Keratinocyte (primary cell): ENCODE results near the gene KLF2.

Experiments
- EZH2 ChIP-seq: IDR thresholded peaks from one replicate; pipeline ENCODE4 v1.6.1; 2012; ENCODE audit warnings: inconsistent platforms, mild to moderate bottlenecking, low read length, moderate library complexity
- TF ChIP-seq, protein P1 (sequence below), 3 experiments: IDR thresholded peaks in 1 of 3; conservative IDR thresholded peaks in 1 of 3; optimal IDR thresholded peaks in 1 of 3; 2 replicates in 2 of 3; 3 replicates in 1 of 3; pipeline versions ENCODE3 to v1.5.1; 2011; ENCODE audit warnings: low read length in 3 of 3, mild to moderate bottlenecking in 3 of 3, moderate library complexity in 2 of 3, control low read depth in 1 of 3, inconsistent platforms in 1 of 3; ENCODE audit not compliant: insufficient read depth in 2 of 3; ENCODE audit errors: extremely low read depth in 1 of 3

GRCh38 chr19:16325641-16326400 is 1.2 kb downstream of the KLF2 start:
- TF ChIP-seq, protein P1, sequence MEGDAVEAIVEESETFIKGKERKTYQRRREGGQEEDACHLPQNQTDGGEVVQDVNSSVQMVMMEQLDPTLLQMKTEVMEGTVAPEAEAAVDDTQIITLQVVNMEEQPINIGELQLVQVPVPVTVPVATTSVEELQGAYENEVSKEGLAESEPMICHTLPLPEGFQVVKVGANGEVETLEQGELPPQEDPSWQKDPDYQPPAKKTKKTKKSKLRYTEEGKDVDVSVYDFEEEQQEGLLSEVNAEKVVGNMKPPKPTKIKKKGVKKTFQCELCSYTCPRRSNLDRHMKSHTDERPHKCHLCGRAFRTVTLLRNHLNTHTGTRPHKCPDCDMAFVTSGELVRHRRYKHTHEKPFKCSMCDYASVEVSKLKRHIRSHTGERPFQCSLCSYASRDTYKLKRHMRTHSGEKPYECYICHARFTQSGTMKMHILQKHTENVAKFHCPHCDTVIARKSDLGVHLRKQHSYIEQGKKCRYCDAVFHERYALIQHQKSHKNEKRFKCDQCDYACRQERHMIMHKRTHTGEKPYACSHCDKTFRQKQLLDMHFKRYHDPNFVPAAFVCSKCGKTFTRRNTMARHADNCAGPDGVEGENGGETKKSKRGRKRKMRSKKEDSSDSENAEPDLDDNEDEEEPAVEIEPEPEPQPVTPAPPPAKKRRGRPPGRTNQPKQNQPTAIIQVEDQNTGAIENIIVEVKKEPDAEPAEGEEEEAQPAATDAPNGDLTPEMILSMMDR (optimal IDR thresholded peaks at IDR 0.05 in 1 of 3, IDR thresholded peaks at IDR 0.05 in 1 of 3, conservative IDR thresholded peaks at IDR 0.05 in 1 of 3; ENCODE audit: extremely low read depth in 1 of 3, insufficient read depth in 2 of 3, low read length in 3 of 3) = no peak
- peak; percentile 27 for TF ChIP-seq EZH2
